Brain pericyte (primary cell): ENCODE measurements around the gene CCDC148.
"Not testable (repeated sequence)": the region's sequence is repeated elsewhere in the genome, so short reads cannot be mapped to it uniquely, and the experiment has no call there.

ENCODE experiments used
- DNase-seq: peaks from one replicate; pipeline ENCODE4 v3.0.0-alpha.2; 2012; ENCODE audit warnings: low read depth, low spot score

CCDC148 gene

DNA sequence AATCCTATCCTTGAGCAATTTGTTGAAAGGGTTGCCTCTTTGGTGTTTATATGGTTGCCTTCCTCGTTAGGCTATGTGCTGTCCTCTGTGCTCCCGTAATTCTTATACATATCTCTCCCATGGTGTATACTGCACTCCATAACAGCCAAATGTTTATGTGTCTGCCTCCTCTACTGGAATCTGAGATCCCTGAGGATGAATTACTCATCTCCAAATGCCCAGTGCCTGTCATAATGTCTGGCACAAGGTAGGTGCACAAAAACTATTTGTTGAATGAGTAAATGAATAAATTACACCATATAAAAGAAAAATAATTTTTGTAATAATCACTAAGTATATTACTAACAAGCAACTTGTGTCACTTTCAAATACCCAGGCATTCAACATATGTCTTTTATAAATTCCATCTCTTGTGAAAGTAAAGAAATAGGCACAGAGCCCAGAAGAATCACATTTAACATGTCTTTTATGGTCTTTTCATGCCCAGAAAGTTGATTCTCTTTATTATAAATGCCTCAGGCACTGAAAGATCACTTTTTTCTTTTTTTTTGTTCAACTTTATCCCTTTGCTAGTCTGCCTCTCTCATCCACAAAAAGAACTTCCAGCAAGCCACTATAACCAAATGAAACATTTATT is 164.9 kb downstream of the CCDC148 start:
- no peak for DNase-seq

DNA sequence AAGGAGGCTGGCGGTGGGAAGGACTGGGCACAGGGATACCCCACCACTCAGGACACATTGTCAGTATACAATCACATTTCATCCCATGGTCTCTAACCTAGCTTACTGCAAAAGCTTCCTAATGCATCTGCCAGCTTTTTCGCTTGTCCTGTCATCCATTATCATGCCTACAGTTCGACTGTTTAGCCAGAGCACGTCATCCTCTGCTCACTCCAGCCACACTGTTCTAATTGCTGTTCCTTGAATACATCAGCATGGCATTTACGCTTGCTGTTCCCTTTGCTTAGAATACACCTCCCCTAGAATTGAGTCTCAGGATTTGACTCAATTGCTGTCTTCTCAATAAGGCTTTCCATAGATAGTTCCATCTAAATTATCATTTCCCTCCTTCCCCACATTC is 166.3 kb downstream of the CCDC148 start:
- no peak for DNase-seq

DNA sequence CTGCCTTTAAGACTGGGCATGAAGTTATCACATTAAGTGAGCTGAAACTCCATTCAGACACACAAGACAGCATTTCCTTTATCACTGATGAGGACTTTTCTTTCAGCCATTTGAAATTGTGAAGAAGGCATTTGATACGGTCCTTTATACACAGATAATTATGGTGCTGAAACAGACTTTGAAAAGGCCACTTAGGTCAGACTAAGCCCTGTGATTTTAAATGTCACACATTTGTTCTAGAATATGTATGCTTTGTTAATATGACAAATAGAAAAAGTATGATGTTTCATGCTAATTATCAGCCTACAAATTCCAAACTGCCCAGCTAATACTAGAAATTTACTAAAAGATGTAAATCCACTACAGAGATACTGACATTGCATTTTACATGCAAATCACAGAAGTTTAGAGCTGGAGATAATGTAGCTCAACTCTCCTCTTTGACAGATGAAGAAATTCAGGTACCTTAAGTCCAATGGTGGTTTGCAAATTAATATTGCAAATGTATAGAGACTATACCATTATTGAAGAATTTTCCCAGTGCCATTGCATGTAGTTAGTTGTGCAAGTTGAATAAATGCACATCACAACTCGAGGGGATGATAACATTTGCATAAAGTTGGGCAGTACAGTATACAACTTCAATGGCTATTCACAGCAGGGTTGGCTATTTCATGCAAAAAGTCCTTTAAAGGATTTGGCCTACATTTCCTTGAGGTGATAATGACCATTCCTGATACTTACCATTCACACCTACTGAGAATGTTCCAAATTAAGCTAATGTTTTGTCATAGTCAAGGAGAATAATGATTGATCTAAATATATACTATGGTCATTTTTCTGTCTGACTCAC is 179.7 kb downstream of the CCDC148 start:
- DNase-seq = no peak

- DNase-seq = no peak
These were observed 182.8 kb downstream of the CCDC148 start for GRCh38 chr2:158273791-158274190.

GRCh38 chr2:158270536-158270935 is 186.0 kb downstream of the CCDC148 start:
- no peak for DNase-seq

GRCh38 chr2:158269143-158269542 is 187.4 kb downstream of the CCDC148 start:
- no peak for DNase-seq

GRCh38 chr2:158266111-158266510 is 190.4 kb downstream of the CCDC148 start:
- no peak for DNase-seq

GRCh38 chr2:158255257-158255656 is 201.3 kb downstream of the CCDC148 start:
- DNase-seq = no peak

- no peak for DNase-seq
These were observed 203.4 kb downstream of the CCDC148 start for GRCh38 chr2:158253170-158253569.

DNA sequence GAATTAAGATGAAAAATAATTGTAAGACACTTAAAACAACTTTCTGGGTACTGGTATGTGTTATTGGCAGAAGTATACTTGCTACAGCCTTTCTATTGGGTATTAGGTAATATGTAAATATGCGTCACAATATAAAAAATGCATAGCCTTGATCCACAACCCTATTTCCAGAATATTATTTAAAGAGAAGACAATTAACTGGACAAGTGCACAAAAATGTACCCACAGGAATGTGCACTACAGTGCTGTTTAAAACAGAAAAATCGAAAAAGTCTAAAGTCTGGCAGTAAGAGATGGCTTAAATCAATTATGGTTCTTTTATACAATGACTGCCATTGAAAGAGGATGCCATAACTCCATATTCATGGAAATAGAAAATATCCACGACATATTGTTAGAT is 205.2 kb downstream of the CCDC148 start:
- no peak for DNase-seq

DNA sequence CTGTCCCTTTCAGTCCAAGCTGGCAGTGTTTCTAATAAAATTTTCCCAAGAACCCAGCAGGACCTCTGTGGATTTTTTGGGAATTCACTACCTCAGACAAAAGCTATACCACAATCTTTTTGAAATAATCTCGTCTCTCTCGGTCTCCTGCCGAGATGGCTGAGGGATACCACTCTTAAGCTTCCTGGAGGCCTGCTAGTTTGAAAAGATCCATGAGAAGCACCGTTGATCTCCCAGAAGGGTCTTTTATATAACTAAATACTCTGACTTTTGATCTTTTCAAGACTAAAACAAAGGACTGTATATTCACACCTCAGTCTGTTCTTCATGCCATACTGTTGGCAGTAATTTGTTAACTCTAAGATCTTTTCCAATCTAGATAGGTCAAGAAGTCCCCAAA is 213.2 kb downstream of the CCDC148 start:
- no peak for DNase-seq

DNA sequence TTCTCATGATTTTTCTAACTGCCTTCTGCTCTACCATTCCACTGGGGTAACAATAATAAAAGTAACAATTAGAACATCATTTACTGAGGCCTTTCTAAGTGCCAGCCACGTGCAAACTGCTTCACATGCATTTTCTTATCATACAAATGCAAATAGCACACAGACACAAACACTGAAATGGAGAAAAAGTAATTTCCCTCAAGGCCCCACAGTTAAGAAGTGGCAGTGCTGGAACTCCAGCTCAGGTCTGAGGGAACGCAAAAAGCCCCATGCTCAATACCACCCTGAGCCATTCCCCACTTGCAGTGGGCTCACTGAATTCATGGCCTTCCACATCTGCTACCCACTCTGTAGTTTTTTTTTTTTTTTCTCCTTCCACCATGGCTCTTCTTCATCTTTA is 214.3 kb downstream of the CCDC148 start:
- DNase-seq = no peak

DNA sequence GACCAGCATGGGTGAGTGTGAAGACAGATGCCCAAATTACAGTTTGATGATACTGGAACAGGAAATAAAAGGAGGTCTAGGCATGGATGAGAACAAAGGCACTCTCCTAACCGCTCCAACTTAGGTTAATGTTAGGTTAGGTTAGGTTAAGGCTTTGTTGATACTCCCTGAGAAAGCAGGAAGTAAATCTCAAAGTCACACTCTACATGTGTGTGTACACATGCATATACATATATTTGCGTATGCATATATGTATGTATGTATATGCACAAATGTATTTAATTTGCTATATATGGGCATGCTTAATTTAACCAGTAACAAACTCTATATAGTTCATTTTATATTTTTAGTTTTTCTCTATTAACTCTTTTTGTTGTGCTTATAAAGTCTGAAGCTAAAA is 215.6 kb downstream of the CCDC148 start:
- DNase-seq = no peak

GRCh38 chr2:158239271-158239670 is 217.3 kb downstream of the CCDC148 start:
- DNase-seq = no peak

DNA sequence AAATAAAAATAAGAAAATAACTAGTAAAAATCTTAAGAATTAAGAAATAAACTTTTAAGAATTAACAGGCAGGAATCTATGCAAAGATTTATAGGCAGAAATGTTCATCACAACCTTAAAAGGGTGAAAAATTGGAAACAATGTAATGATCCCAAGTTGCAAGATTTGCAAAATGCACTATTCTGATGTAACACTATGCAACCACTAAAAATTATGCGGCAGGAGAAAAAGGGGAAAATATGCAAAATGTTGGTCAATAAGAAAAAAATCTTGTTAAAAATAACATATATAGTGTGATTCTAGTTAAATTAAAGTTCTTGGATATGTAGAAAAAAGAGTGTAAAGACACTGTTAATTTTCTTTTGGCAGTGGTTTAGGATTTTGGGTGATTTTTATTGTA is 222.1 kb downstream of the CCDC148 start:
- DNase-seq = no peak

GRCh38 chr2:158232476-158232875 is 224.1 kb downstream of the CCDC148 start:
- DNase-seq = no peak

DNA sequence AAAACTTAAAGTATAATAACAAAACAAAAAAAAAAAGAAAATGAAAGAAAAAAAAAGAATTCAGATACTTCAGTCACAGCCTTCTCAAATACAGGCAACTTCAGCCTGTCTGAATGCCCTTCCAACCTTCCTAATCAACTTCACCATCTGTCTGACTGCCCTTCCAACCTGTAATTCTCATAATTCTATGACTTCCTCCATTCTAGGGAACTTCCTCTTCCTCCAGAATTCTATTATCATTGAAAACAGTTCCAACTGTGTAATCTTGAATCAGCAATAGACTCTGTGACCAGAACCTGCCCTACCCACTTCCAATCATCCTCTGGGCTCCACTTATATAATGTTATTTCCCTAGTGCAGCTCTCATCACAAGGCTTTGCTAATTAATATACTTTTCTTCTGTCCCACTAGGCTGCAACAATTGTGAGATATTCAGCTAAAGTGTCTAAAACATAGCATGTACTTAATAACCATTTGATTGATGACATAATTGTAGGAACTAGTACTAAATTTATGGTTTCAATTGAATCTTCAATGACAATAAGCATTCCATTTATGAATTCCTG is 227.5 kb downstream of the CCDC148 start:
- no peak for DNase-seq

- DNase-seq = not testable (repeated sequence)
These were observed 233.5 kb downstream of the CCDC148 start for GRCh38 chr2:158223066-158223465.

DNA sequence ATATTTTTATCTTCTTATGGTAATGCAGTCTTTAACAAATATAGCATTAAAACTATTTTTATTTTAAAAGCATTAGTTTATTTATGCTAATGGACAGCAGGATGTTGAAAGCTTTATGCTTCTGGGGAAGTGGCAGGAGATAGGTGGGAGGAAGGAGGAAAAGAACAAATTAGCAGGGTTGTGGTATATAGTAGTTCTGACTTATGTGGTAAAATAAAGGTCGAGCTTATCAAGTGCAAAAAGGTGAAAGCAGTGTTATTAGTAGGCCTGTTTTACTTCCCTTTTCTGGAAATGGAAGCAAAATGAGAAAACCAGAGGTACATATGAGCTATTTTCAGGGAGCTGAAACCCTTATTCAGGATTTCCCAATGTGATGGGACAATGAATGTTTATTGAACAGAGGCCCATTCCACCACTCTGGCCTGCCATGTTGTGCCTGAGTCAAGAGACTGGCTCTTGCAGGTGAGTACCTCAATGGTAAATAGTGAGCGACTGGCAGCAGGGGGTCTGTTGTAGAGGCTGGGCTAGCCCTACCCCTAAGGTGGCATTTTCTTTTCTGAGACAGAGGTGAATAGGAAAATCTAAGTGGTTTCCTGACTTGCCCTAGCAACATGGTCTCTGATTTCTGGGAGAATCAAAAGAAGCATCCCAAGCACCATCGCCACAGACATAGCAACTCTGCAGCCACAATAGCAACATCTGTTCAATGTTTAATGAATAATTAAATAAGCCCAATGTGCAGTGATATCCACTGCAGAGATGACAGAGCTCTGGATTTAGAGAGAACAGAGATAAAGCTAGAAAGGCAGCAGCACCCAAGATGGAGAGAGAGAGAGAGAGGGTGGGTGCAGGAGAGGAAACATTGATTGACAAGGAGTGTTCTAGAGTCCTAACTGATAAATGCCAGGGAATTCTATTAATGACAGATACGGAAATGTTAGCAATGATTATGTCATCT is 235.2 kb downstream of the CCDC148 start:
- DNase-seq = no peak

DNA sequence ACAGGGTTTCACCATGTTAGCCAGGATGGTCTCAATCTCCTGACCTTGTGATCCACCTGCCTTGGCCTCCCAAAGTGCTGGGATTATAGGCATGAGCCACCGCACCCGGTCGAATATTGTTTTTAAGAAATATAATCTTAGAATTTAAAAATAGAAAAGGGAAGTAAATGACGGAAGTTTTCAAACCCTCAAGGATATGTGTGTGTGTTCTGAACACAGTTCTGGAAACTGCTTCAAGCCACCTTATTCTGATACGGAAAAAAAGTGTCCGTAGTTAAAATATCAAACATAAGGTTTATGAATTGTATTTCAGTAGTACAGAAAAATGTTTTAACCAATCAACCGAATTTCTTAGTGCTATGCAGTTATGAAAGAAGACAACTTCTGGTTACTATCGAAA is 239.0 kb downstream of the CCDC148 start:
- DNase-seq = no peak

DNA sequence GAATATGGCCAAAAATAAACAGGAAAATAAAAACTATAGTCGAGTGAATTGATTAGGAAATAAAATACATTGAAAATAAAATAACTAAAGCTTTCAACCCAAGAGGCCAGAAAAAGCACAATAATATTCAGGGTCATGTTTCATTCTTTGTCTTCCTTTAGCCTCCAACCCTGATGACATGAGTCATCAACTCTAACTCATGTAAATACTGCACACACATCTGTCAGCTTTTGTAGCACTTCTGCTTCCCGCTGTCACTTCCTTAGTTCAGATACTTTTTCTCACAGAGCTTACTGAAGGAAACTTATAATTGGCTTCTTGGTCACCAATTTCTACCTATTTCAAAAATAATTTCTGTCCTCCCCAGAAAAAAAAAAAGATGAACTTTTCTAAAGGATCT is 242.1 kb downstream of the CCDC148 start:
- DNase-seq = peak; percentile 21

DNA sequence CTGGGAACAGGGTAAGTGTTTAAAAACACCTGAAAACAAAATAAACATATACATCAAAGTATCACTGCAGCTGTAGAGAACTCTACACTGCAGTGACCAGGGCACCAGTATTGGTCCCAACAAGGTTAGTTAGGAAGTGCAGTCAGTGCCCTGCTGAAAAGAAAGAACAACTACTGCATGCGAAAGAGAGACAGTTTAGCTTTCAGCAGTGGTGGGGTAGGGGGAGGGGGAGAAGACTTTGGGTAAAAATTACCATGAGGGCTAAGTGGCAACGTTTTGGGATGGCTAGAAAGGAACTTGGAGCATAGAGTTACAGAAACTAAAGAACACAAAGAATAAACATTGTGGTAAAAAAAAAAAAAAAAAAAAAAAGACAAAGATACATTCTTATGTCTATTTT is 242.8 kb downstream of the CCDC148 start:
- no peak for DNase-seq
